Retinal pigment epithelial cell (primary cell): ENCODE data around the gene CNTN4.

ENCODE experiments used
- DNase-seq: peaks from one replicate; pipeline ENCODE4 v3.0.0-alpha.2; 2010; ENCODE audit warnings: low read depth
- H3K4me3 ChIP-seq: 2 replicates; pipeline ENCODE4 v1.5.1; 2011; ENCODE audit warnings: mild to moderate bottlenecking, low read length, control low read depth, moderate library complexity
- CTCF ChIP-seq: conservative IDR thresholded peaks from 2 replicates; pipeline ENCODE4 v1.5.1; 2011; ENCODE audit warnings: low read depth, low read length, control low read depth, inconsistent platforms

CNTN4 gene

GRCh38 chr3:2826453-2826852 is 727.8 kb downstream of the CNTN4 start:
- no peak overlapping the region for H3K4me3 ChIP-seq

GRCh38 chr3:2837239-2837638 is 738.6 kb downstream of the CNTN4 start:
- no peak for TF ChIP-seq CTCF
- no peak for DNase-seq
- H3K4me3 ChIP-seq, result no peak overlapping the region

More at GRCh38 chr3:2826453-2826852, 727.8 kb downstream of the CNTN4 start:
- DNase-seq, result no peak
- no peak for TF ChIP-seq CTCF

GRCh38 chr3:2837910-2838309 is 739.2 kb downstream of the CNTN4 start:
- no peak for DNase-seq
- TF ChIP-seq CTCF, result no peak
- no peak overlapping the region for H3K4me3 ChIP-seq

GRCh38 chr3:2838546-2839157 is 740.0 kb downstream of the CNTN4 start:
- no peak for TF ChIP-seq CTCF
- H3K4me3 ChIP-seq, result no peak overlapping the region
- no peak for DNase-seq

GRCh38 chr3:2839876-2840275 is 741.2 kb downstream of the CNTN4 start:
- TF ChIP-seq CTCF, result no peak
- H3K4me3 ChIP-seq, result no peak overlapping the region
- no peak for DNase-seq

- DNase-seq, result no peak
- H3K4me3 ChIP-seq, result no peak overlapping the region
- TF ChIP-seq CTCF, result no peak
Measured at GRCh38 chr3:2847062-2847841, 748.6 kb downstream of the CNTN4 start.

GRCh38 chr3:2849092-2849491 is 750.4 kb downstream of the CNTN4 start:
- DNase-seq, result no peak
- no peak for TF ChIP-seq CTCF

More at GRCh38 chr3:2849092-2849491, 750.4 kb downstream of the CNTN4 start:
- H3K4me3 ChIP-seq, result no peak overlapping the region
